Esophagus mucosa (tissue), 1 donor: ENCODE data around the gene WNT8A. TPM values are rescaled to one million over a fixed set of nuclear protein-coding genes. Genes with fewer than 3 reads are reported as not detected.

Source experiments
- ATAC-seq: fragments of 200-7000 bp; cut with Tn5 transposase; one replicate; pipeline ENCODE4 v1.9.1; 2020
- total RNA-seq: library from RNA; stranded (reverse); gene quantifications from one replicate; pipeline ENCODE4 v1.2.4, GENCODE V29; 2023
- donor health status: DM: yes; HTN: yes; CAD: no.

The WNT8A gene
- total RNA-seq, 1 donor from 2014 or later = not detected

GRCh38 chr5:138092301-138092700 lies 8.5 kb downstream of the WNT8A start:
- ATAC-seq = no peak

- no peak for ATAC-seq
Measured at GRCh38 chr5:138093036-138093435, 9.2 kb downstream of the WNT8A start.

GRCh38 chr5:138095100-138095907 lies 11.5 kb downstream of the WNT8A start:
- ATAC-seq = no peak

- no peak for ATAC-seq
Measured at GRCh38 chr5:138096363-138096762, 12.5 kb downstream of the WNT8A start.

- ATAC-seq = no peak
Measured at GRCh38 chr5:138096997-138097828, 13.4 kb downstream of the WNT8A start.

GRCh38 chr5:138102454-138103318 lies 18.9 kb downstream of the WNT8A start:
- ATAC-seq = no peak

- no peak for ATAC-seq
Measured at GRCh38 chr5:138103319-138103637, 19.4 kb downstream of the WNT8A start.

- no peak for ATAC-seq
Measured at GRCh38 chr5:138105709-138106108, 21.9 kb downstream of the WNT8A start.

GRCh38 chr5:138107213-138107612 lies 23.4 kb downstream of the WNT8A start:
- ATAC-seq = no peak

- ATAC-seq = no peak
Measured at GRCh38 chr5:138109463-138110265, 25.8 kb downstream of the WNT8A start.

- no peak for ATAC-seq
Measured at GRCh38 chr5:138110266-138110963, 26.6 kb downstream of the WNT8A start.

- ATAC-seq = no peak
Measured at GRCh38 chr5:138111181-138111580, 27.3 kb downstream of the WNT8A start.

GRCh38 chr5:138111937-138112336 lies 28.1 kb downstream of the WNT8A start:
- ATAC-seq = no peak

- ATAC-seq = no peak
Measured at GRCh38 chr5:138115254-138115653, 31.4 kb downstream of the WNT8A start.

- no peak for ATAC-seq
Measured at GRCh38 chr5:138128334-138128733, 44.5 kb downstream of the WNT8A start.

- no peak for ATAC-seq
Measured at GRCh38 chr5:138129347-138129746, 45.5 kb downstream of the WNT8A start.

GRCh38 chr5:138132543-138132942 lies 48.7 kb downstream of the WNT8A start:
- no peak for ATAC-seq

- no peak for ATAC-seq
Measured at GRCh38 chr5:138138949-138139780, 55.3 kb downstream of the WNT8A start, which contains the start of gene NME5. Gene NME5, minus strand, starts transcription at chr5:138139428. Its CDS starts 648 bp downstream, at chr5:138138780.

GRCh38 chr5:138139781-138140090 lies 55.9 kb downstream of the WNT8A start:
- ATAC-seq = no peak

GRCh38 chr5:138140268-138140667 lies 56.4 kb downstream of the WNT8A start:
- no peak for ATAC-seq
